ENCODE data around the gene RUVBL2.

GRCh38 chr19:49004133-49004532 lies 10.4 kb downstream of the RUVBL2 start:
- no peak for TF ChIP-seq CTCF (IDR thresholded peaks at IDR 0.05)
- TF ChIP-seq ZFX (IDR thresholded peaks at IDR 0.05; ENCODE audit: borderline replicate concordance) = no peak
